Adrenal gland (tissue), 5 donors: ENCODE data around the gene LIMS2.

Experiments used
- POLR2A ChIP-seq, 2 donors: fragments of 450-650 bp; IDR thresholded peaks; one replicate each; pipeline ENCODE4 v1.6.1; 2017; ENCODE audit warnings: antibody characterized with exemption in 2 of 2, mild to moderate bottlenecking in 2 of 2, moderate library complexity in 1 of 2
- TF ChIP-seq, protein P1 (sequence below), 6 experiments: fragments of 450-650 bp in 4 of 6; fragments of 200-600 bp in 2 of 6; sonication (generic) in 1 of 6; IDR thresholded peaks; 1 replicate in 5 of 6; 2 replicates in 1 of 6; pipeline versions ENCODE4 v1.5.1 to v1.8.0; 2016 to 2021; ENCODE audit warnings: antibody characterized with exemption in 6 of 6, mild to moderate bottlenecking in 2 of 6, moderate library complexity in 1 of 6
- donor health status: DM: no; HTN: no; CAD: no.

DNA sequence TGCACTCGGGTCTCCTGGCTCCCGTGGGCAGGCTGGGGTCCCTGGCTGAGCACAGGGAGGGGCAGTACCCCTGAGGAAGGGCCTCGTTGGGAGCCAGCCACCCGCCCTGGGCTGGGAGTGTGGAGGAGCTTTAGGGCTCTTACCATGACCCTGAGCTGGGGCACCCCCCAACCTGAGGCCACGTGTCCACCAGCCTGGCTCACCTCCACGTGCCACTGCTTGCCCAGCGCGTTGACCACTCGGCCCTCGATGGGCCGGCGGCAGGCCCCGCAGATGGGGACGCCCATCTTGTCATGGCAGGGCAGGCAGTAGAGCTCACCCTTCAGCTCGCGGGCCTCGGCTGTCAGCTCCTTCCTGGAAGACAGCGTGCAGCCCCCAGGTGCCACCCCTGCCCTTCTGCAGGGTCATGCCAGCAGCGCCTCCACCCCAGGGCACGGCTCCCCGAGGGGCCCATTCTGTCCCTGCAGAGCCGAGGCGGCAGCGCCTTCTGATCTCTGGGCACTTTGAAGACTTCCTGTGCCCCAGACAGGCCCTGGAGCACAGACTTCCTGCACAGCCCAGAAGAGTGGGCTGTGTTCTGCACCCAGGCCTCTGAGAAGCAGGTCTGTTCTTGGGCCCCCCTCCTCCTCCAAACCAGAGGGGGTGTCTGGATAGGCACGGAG is 33.4 kb downstream of the LIMS2 start:
- TF ChIP-seq, protein P1, sequence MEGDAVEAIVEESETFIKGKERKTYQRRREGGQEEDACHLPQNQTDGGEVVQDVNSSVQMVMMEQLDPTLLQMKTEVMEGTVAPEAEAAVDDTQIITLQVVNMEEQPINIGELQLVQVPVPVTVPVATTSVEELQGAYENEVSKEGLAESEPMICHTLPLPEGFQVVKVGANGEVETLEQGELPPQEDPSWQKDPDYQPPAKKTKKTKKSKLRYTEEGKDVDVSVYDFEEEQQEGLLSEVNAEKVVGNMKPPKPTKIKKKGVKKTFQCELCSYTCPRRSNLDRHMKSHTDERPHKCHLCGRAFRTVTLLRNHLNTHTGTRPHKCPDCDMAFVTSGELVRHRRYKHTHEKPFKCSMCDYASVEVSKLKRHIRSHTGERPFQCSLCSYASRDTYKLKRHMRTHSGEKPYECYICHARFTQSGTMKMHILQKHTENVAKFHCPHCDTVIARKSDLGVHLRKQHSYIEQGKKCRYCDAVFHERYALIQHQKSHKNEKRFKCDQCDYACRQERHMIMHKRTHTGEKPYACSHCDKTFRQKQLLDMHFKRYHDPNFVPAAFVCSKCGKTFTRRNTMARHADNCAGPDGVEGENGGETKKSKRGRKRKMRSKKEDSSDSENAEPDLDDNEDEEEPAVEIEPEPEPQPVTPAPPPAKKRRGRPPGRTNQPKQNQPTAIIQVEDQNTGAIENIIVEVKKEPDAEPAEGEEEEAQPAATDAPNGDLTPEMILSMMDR (IDR thresholded peaks at IDR 0.05), result no peak
- TF ChIP-seq POLR2A (IDR thresholded peaks at IDR 0.05), result no peak
